GM19452 (cell line): ENCODE measurements around the gene ASB2.

Source experiments
- ATAC-seq: cut with Tn5 transposase; IDR thresholded peaks from one replicate; pipeline ENCODE4 v1.9.1; 2021; ENCODE audit not compliant: unreplicated experiment

ASB2 gene, protein sequence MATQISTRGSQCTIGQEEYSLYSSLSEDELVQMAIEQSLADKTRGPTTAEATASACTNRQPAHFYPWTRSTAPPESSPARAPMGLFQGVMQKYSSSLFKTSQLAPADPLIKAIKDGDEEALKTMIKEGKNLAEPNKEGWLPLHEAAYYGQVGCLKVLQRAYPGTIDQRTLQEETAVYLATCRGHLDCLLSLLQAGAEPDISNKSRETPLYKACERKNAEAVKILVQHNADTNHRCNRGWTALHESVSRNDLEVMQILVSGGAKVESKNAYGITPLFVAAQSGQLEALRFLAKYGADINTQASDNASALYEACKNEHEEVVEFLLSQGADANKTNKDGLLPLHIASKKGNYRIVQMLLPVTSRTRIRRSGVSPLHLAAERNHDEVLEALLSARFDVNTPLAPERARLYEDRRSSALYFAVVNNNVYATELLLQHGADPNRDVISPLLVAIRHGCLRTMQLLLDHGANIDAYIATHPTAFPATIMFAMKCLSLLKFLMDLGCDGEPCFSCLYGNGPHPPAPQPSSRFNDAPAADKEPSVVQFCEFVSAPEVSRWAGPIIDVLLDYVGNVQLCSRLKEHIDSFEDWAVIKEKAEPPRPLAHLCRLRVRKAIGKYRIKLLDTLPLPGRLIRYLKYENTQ

DNA sequence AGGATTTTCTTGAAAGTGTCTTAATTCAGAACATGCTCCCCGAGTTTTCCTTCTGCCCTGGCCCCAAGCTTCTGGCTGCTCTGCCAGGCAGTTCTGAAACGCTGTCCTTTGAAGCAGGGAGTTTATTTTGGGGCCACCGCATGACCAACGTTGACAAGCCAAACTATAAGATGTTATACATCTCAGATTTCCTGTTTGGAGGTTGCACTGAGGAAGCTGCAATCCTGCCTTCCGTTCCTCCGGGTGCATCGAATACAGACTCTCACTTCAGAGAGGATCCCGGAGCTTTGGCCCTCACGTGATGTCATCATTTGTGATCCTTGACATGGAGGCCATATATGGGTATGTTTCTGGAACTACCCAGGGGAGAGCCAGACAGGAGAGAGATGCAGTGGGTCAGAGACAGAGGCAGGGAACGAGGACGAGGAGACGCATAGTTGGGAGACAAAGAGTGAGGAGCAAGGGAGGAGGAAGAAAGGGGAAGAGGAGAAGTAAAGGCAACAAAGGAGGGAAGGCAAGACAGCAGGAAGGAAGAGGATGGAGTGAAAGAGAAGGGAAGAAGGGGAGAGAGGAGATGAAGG, at the start of gene ASB2:
ASB2 (minus strand) TSS at position 94 of the 581 bp plus-strand sequence. CDS start 12,031 bp downstream, outside the sequence.
- peak; percentile 18 for ATAC-seq

DNA sequence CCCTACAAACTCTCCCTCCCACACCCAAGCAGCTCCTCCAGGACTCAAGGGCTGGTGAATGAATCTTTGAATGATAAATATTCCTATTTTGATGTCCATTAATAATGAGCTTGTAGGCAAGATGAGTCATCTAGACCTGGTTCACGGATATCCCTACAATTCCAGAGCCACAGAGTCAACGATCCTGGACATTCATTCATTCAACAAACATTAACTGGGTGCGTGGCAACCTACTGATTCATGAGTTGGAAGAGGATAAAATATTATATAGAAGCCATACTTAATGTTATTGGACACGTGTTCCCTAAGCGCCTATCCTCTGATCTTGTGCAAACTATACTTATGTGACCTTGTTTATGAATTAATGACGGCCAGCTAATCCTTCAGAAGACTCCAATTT, 49.4 kb upstream of the ASB2 start:
- ATAC-seq, result no peak

DNA sequence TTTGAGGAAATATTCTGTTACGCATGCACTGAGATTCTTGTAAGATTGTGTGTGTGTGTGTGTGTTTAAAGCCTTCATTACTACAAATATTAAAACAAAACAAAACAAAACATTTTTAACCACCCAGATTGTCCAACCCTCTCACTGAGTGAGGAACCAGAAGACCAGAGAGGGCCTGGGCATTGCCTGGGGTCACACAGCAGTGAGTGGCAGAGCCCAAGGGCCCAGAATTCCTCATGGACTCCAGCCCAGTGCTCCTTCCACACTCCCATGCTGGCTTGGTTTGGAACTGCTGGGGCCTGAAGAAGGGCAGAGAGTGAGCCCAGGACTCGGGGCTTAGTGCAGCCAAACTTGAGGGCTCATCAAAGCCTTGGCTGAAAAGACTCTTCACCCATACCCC, 48.2 kb upstream of the ASB2 start:
- ATAC-seq, result no peak

DNA sequence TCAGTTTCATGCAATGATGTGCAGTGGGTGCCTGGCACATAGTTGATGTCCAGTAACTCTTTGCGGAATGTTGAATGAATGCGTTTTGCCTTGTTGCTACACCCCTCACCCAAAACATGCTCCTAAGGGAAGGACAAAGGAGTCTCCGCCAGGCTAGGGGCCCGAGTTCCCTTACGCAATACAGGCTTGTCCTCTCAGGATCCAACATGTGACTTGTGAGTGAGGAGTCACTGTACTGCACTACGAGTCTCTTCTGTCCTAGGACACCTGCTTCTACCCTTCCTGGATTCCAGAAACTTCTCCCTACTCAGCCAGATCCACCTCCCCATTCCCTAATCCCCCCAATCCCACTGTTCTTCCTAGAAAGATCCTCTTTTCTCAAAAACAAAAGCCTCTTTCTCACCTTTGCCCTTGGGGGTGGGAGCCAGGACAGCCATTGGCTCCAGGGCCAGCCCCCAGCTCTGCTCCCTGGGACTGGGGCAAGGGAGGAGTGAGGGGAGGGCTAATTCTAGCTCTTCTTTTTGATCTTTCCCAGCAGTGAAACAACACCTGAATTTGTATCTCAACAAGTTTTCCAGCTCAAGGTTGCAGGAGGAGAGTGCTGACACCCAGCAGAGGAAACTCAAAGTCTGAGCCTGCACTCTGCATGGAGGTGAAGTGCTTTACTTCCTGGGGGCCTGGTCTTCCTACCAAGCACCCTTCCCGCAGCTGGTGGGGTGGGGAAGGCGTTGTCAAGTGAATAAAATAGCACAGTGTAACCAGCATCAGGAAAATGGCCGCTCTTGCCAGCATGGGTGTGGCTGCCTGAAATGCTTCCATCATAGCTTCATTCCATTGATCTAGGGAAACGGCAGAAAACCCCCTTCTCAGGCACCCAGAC, 46.4 kb upstream of the ASB2 start:
- ATAC-seq, result no peak

DNA sequence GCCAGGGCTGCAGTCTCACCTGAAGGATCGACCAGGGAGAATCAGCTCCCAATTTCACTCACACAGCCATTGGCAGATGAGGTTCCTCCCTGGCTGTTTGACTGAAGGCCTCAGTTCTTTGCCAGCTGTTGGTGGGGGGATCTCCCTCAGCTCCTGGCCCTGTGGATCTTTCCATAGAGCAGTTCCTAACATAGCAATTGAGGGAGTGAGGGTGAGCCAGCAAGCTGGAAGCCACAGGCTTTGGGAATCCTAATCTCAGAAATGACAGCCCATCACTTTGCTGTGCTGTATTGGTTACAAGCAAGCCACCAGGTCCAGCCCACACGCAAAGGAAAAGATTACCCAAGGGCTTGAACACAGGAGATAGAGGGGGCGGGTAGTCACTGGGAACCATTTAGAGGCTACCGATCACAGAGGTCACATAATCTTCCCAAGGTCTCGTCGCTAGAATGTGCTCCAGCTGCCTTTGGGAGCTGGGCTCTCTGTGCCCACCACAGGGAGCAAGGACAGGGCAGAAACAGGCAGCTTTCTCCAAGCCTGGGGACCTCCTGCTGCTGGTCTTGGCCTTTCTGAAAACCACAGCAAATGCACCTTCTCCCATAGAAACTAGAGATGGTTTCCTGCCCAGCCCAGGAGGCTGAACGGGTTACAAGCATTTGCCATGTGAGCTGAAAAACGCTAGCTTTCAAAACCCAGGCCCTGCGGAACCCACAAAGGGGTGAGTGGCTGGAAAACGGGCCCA, 45.2 kb upstream of the ASB2 start:
- ATAC-seq, result no peak

DNA sequence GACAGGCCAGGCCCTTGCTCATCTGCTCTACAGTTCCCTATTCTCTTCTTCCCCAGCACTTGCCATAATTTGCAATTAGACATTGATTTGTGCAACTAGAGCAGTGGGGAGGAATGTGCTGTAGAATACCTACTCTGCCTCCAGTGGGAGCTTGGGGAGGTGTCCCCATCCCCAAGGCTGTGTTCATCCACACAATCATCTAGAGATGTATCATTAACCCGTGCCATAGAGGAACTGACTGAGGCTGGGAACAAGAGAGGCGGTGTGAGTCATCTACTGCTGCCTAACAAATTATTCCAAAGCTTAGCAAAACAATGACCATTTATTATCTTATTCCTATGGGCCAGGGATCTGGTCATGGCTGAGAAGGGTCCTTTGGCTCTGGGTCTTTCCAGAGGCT, 44.6 kb upstream of the ASB2 start:
- ATAC-seq, result no peak

DNA sequence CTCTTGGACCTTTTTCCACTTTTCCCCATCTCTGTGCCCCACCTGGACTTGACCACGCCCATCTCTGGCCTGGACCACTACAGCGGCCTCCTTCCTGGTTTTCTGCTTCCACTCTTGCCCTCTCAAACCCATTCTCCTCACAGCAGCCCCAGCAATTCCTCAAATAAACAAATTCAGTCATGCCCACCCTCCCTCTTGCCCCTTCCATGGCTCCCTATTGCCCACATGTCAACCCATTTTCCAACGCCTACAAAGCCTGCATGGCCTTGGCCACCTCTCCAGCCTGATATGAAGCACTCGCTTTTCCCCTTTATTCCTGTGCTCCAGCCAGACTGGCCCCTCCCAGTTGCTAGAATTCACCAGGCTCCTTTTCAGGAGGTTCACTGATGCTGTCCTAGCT, 43.9 kb upstream of the ASB2 start:
- no peak for ATAC-seq

DNA sequence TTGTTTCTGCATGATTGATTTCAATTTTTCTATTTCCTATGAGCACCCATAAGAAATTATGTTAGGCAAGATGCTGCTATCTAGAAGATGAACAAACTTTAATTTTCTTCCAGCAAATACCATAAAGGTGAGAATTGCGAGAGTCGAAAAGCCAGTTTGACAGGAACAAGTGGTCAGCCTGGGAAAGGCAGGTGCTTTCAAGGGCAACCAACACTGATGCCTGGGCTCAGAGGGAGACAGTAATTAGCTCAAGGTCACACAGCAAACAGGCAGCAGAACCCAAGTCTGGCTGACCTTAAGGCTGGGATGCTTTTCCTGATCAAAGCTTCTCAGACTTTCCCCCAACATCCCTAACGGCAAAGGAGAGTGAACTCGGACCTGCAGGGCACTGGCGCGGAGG, 43.0 kb upstream of the ASB2 start:
- ATAC-seq, result no peak

DNA sequence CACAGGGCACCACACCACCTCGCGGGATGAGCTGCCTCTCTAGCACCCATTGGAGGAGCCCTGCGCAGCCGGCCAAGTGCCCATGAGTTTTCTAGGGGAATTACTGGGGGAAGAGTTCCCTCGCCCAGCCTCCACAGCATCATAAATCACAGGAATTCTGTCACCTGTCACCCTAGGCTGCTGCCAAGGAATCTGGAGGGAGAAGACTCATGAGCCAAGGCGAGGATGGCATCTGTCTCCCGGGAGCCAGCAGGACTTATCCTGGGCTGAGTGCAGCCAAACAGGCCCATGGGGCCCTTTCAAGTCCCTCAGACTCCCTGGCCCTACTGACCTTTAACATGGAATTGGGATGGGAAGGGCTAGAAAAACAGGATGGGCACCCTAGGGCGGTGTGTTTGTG, 41.9 kb upstream of the ASB2 start:
- ATAC-seq, result no peak

DNA sequence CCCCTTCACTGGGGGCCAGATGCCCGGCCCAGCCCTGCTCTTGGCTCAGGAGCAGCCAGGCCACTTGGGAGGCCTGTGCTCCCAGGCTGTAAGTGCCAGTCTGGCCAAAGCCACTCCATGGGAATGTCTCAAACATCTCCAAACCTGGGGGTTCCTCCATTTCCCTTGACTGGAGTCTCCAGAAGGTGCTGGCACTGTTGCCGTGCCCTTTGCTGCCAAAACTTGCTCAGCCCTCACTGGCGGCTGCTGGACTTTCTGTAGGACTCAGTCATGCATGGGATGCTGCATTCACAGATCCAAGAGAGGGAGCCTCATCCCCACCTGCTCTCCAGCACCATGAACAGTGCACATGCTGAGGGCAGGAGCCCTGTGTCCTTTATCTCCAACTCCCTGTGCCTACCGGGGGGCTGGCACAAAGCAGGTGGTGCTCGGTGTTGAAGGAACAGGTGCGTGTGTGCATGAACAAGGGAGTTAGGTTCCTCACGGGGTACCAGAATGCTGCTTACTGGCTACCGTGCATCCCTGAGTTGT, 40.1 kb upstream of the ASB2 start:
- no peak for ATAC-seq

DNA sequence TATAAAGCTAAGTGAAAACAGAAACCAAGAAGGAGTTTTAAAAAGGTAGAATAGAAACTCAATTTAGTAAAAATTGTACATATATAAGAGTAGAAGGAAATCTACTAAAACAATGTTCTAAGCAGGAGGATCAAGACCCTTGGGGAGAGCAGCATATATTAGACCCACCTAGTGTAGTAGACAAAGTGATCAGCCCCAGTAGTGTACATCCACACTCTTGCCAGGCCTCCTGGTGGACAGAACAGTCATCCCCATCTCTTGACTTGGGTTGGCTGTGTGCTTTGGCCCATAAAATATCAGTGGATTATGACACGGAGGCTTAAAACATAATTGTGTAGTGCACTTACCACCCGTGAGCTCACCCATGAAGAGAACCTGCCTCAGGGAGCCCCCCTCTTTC, 38.9 kb upstream of the ASB2 start:
- ATAC-seq, result no peak

DNA sequence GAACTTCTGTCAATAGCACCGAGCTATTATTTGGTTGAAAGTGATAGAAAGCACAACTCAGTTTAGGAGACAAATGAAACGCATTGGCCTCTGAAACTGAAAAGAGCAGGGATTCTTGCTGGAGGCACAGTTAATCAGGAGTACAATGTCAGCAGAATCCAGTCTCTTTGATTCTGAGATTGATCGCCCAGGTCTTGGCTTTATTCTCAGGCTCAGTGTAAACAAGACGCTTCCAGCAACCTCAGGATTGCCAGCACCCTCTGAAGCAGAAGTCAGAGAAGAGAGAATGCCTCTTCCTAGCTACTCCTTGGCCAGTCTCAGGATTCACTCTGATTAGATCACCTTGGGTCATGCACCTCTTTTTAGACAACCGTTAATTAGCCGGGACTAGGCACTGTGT, 38.0 kb upstream of the ASB2 start:
- ATAC-seq, result no peak

DNA sequence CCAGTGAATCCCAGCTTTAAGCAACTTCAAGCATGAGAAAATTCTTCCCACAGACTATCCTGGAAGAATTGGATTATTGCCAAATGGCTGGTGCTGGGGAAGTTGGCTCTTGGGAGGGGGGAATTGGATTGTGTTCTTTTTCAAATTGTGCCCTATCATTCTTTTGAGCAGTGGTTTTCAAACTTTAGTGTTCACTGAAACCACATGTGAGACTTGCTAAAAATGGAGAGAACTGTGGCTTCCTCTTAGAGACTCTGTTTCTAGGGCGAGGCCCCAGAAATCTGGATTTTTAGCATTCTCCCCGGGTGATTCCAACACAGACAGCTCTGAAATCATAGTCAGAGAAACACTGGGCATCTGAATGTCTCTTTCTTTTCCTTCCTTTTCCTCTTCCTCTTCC, 35.4 kb upstream of the ASB2 start:
- no peak for ATAC-seq

DNA sequence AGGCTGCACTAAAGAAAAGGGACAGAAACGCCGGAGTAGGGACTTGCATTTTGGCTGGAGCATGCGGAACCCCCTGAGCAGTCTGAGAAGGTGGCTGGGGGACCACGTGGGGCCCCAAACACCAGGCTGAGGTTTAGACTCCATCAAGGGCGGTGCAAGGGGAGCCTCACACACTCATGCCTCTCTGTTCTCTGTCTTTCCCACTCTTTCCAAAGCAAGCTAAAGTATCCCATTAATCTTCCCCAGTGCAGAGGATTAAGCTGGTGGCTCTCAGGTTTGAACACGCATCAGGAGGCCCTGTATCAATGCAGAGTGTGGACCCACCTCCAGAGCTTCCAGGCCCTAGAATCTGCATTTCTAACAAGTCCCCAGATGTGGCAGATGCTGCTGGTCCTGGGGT, 34.3 kb upstream of the ASB2 start:
- no peak for ATAC-seq

DNA sequence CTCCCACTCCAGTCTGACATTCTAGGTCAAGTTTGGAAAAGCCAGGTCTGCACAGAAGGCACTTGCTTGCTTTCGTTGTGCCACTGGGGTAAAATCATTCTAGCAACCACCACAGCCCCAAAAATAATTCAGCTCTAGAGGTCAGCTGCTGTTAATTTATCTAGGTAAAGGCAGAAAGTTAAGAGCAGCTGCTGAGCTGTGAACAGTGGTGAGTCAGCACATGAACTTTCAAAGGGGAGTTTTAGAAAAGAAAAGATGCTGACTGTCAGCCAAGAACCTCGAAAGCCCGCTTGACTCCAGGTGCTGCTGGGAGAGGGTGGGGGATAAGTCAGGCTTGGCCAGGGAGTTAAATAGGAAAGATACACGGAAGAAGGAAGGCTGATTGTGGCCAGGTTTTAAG, 33.4 kb upstream of the ASB2 start:
- peak; percentile 56 for ATAC-seq

DNA sequence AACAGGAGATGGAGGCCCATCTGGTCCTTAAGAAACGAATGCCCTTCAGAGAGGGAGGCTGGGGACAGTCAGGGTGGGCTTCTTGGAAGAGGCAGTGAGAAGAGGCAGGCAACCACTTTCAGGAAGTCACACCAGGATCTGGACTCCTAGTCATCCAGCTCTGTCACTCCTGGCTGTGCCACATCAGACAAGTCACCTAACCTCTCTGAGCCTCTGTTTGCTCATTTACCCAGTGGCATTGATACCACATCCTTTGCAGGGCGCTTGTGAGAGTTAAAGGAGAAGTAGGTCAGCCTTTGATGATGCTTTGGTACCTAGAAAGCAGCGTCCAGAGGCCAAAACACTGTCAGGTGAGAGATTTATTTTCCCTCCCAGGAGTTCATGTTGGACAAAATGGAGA, 31.9 kb upstream of the ASB2 start:
- no peak for ATAC-seq

DNA sequence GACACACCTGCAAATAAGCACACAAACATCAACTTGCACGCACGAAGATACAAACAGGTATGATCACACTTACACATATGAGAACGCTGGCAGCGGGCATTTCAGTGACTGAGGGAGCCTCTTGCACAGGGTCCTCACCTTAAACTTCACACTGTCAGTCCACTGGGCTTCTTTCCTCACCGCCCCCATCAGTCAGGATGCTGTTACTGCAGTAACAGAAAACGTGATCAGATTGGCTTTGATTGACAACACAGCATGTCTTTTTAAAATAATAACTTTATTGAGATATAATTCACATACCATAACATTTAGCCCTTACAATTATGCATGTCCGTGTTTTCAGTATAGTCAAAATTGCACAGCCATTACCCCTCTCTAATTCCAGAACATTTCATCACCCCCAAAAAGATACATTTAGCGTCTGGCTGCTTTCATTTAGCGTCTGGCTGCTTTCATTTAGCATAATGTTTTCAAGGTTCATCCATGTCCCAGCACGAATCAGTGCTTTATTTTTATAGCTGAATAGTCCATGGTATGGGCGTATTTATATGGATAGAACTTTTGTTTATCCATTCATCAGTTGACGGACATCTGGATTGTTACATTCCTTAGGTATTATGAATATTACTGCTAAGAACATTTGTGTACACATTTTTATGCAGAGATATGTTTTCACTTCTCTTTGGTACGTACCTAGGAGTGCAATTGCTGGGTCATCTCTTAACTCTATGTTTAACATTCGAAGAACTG, 29.1 kb upstream of the ASB2 start:
- ATAC-seq, result no peak

DNA sequence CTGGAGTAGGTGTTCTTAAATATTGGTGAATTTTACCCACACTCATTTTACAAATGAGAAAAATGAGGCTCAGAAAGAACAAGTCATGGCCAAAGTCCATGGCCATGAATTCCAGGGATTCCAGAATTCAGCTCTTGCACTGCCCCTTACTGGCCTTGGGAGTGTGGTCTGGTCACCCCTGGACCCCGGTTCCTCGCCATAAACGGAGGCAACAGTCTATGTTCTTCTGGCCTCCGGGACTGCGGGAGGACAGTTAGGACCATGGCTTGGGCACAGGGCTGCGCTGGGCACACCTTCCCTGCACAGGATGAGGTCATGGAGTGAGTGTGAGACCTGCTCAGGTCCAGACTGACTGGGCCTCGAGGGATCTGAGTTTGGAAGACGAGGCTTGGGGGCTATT, 27.6 kb upstream of the ASB2 start:
- ATAC-seq, result no peak

DNA sequence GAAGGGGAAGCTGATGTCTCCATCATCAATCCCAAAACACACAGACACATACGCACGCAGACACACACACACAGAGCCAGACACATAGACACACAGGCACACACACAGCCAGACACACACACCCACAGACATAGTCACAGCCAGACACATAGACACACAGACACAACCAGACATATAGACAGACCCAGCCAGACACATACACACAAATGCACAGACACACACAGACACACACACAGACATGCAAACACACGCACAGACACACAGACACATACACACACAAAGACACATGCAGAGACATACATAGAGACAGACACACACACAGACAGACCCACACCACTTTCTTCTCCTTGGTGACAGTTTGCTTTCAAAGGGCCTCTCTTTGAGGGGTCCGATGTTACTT, 27.0 kb upstream of the ASB2 start:
- no peak for ATAC-seq
